ENCODE measurements around the gene DERA. TPM values are rescaled to one million over a fixed set of nuclear protein-coding genes. Genes with fewer than 3 reads are reported as not detected.
A peak's percentile ranks its signal among the peaks of the same experiment; 100 is the strongest.

Gene DERA
- total and polyA plus RNA-seq, 9 of the 15 experiments (the other 6 are each of a cell fraction or from before 2014, with no cell fraction given): 5.5 to 15.5 (median 7.8) TPM

- no peak for TF ChIP-seq KAT8 (IDR thresholded peaks at IDR 0.05; ENCODE audit: low read depth)
- no peak for TF ChIP-seq NFATC3 (IDR thresholded peaks at IDR 0.05)
- TF ChIP-seq ZNF717 (CRISPR knock-in tag; IDR thresholded peaks at IDR 0.05): no peak
- peak; percentile 47 for TF ChIP-seq U2AF1 (optimal IDR thresholded peaks at IDR 0.05; ENCODE audit: low read depth, low read length)
- peak; percentile 21 for TF ChIP-seq POLR2B (IDR thresholded peaks at IDR 0.05; ENCODE audit: low read depth, partially characterized antibody)
- no peak for TF ChIP-seq ZNF644 (tag; IDR thresholded peaks at IDR 0.05; ENCODE audit: low read depth)
- TF ChIP-seq POLR2G (IDR thresholded peaks at IDR 0.05; ENCODE audit: low read depth, low read length): peak; percentile 88
- TF ChIP-seq NFE2L1 (tag; IDR thresholded peaks at IDR 0.05; ENCODE audit: borderline replicate concordance, low read depth): no peak
- no peak for TF ChIP-seq TEAD4 (IDR thresholded peaks at IDR 0.05; ENCODE audit: low read length)
- no peak for TF ChIP-seq TEAD4 (CRISPR knock-in tag; IDR thresholded peaks at IDR 0.05; ENCODE audit: borderline replicate concordance)
- peak; percentile 56 for TF ChIP-seq ZFX (CRISPR knock-in tag; IDR thresholded peaks at IDR 0.05)
- no peak for TF ChIP-seq MCM7 (IDR thresholded peaks at IDR 0.05)
- TF ChIP-seq ARID1B (IDR thresholded peaks at IDR 0.05): no peak
- TF ChIP-seq USF1 (CRISPR knock-in tag; IDR thresholded peaks at IDR 0.05): no peak
- no peak for TF ChIP-seq HDAC8 (tag; IDR thresholded peaks at IDR 0.05)
- TF ChIP-seq MAFK (IDR thresholded peaks at IDR 0.05; ENCODE audit: low read length): no peak
- TF ChIP-seq CC2D1A (IDR thresholded peaks at IDR 0.05): no peak
- no peak for TF ChIP-seq ZNF384 (IDR thresholded peaks at IDR 0.05; ENCODE audit: low read depth, low read length)
- no peak for TF ChIP-seq FOXO4 (CRISPR knock-in tag; IDR thresholded peaks at IDR 0.05)
- TF ChIP-seq ZC3H4 (CRISPR knock-in tag; IDR thresholded peaks at IDR 0.05; ENCODE audit: borderline replicate concordance): no peak
- TF ChIP-seq ZZZ3 (IDR thresholded peaks at IDR 0.05): no peak
- TF ChIP-seq HIVEP1 (CRISPR knock-in tag; IDR thresholded peaks at IDR 0.05): no peak
- TF ChIP-seq ZNF518B (CRISPR knock-in tag; IDR thresholded peaks at IDR 0.05): no peak
- TF ChIP-seq CHCHD3 (CRISPR knock-in tag; IDR thresholded peaks at IDR 0.05): no peak
- TF ChIP-seq XRCC5 (IDR thresholded peaks at IDR 0.05; ENCODE audit: low read depth, low read length): no peak
- TF ChIP-seq ELF2 (CRISPR knock-in tag; IDR thresholded peaks at IDR 0.05): no peak
These were observed at the start of gene DERA (continued) for GRCh38 chr12:15910864-15911721.

All from K562 (cell line).